ENCODE measurements around the gene NFS1.

NFS1 gene

GRCh38 chr20:35734374-35734773 lies 35.2 kb upstream of the NFS1 start:
- no peak for DNase-seq (ENCODE audit: extremely low read depth, insufficient read length)
- Histone ChIP-seq H3K4me3 (replicated peaks; ENCODE audit: low read depth, low read length) (no peak overlapping the region), H3K27me3 (replicated peaks; ENCODE audit: control insufficient read depth, insufficient read depth, low read length) (no peaks in the 10 kb centered on the region), H3K36me3 (ENCODE audit: control insufficient read depth, insufficient read depth, low read length) (peaks cover 20% of the 10 kb centered on the region)
- no peak for TF ChIP-seq CTCF (IDR thresholded peaks at IDR 0.05; ENCODE audit: insufficient read depth, low read length, poor library complexity, severe bottlenecking)

GRCh38 chr20:35732644-35732982 lies 33.5 kb upstream of the NFS1 start:
- H3K36me3 ChIP-seq (ENCODE audit: control insufficient read depth, insufficient read depth, low read length) = peaks cover 18% of the 10 kb centered on the region
- no peaks in the 10 kb centered on the region for H3K27me3 ChIP-seq (replicated peaks; ENCODE audit: control insufficient read depth, insufficient read depth, low read length)
- TF ChIP-seq CTCF (IDR thresholded peaks at IDR 0.05; ENCODE audit: insufficient read depth, low read length, poor library complexity, severe bottlenecking) = no peak
- no peak for DNase-seq (ENCODE audit: extremely low read depth, insufficient read length)
- H3K4me3 ChIP-seq (replicated peaks; ENCODE audit: low read depth, low read length) = no peak overlapping the region

GRCh38 chr20:35731862-35732643 lies 32.9 kb upstream of the NFS1 start:
- Histone ChIP-seq H3K36me3 (ENCODE audit: control insufficient read depth, insufficient read depth, low read length) (peaks cover 21% of the 10 kb centered on the region), H3K4me3 (replicated peaks; ENCODE audit: low read depth, low read length) (no peak overlapping the region), H3K27me3 (replicated peaks; ENCODE audit: control insufficient read depth, insufficient read depth, low read length) (no peaks in the 10 kb centered on the region)
- no peak for TF ChIP-seq CTCF (IDR thresholded peaks at IDR 0.05; ENCODE audit: insufficient read depth, low read length, poor library complexity, severe bottlenecking)
- no peak for DNase-seq (ENCODE audit: extremely low read depth, insufficient read length)

- Histone ChIP-seq H3K27me3 (replicated peaks; ENCODE audit: control insufficient read depth, insufficient read depth, low read length) (no peaks in the 10 kb centered on the region), H3K4me3 (replicated peaks; ENCODE audit: low read depth, low read length) (no peak overlapping the region), H3K36me3 (ENCODE audit: control insufficient read depth, insufficient read depth, low read length) (peaks cover 26% of the 10 kb centered on the region)
- no peak for DNase-seq (ENCODE audit: extremely low read depth, insufficient read length)
- TF ChIP-seq CTCF (IDR thresholded peaks at IDR 0.05; ENCODE audit: insufficient read depth, low read length, poor library complexity, severe bottlenecking) = no peak
These were observed 32.3 kb upstream of the NFS1 start for GRCh38 chr20:35731469-35731788.

- no peak for DNase-seq (ENCODE audit: extremely low read depth, insufficient read length)
- TF ChIP-seq CTCF (IDR thresholded peaks at IDR 0.05; ENCODE audit: insufficient read depth, low read length, poor library complexity, severe bottlenecking) = no peak
- H3K4me3 ChIP-seq (replicated peaks; ENCODE audit: low read depth, low read length) = no peak overlapping the region
- peaks cover 27% of the 10 kb centered on the region for H3K36me3 ChIP-seq (ENCODE audit: control insufficient read depth, insufficient read depth, low read length)
- no peaks in the 10 kb centered on the region for H3K27me3 ChIP-seq (replicated peaks; ENCODE audit: control insufficient read depth, insufficient read depth, low read length)
These were observed 31.7 kb upstream of the NFS1 start for GRCh38 chr20:35730583-35731468.
